ENCODE results near the gene MAD1L1. TPM values are rescaled to one million over a fixed set of nuclear protein-coding genes. Genes with fewer than 3 reads are reported as not detected.

Gene MAD1L1
- total and polyA plus RNA-seq, 2 of the 8 experiments (the other 6 are each of a cell fraction or from before 2014, with no cell fraction given): 40.4 to 44.6 TPM

- TF ChIP-seq RNF2 (IDR thresholded peaks at IDR 0.05; ENCODE audit: borderline replicate concordance, low read depth, low read length, missing control alignments, poor library complexity, severe bottlenecking): no peak
Observed at GRCh38 chr7:2116448-2116810, 116.3 kb downstream of the MAD1L1 start (continued).
